Left colon (tissue), 2 donors: Measurements from ENCODE around the gene SRSF4. TPM values are rescaled to one million over a fixed set of nuclear protein-coding genes. Genes with fewer than 3 reads are reported as not detected.
A peak's percentile ranks its signal among the peaks of the same experiment; 100 is the strongest.
"Not testable (repeated sequence)": the region's sequence is repeated elsewhere in the genome, so short reads cannot be mapped to it uniquely, and the experiment has no call there.

Source experiments
- ATAC-seq: fragments of 200-7000 bp; cut with Tn5 transposase; one replicate; pipeline ENCODE4 v1.9.1; 2020; ENCODE audit warnings: mild to moderate bottlenecking, moderate library complexity
- DNase-seq, 2 donors: peaks; one replicate each; pipeline ENCODE4 v3.0.0-alpha.2; 2020
- intact Hi-C, 2 donors: fragments of 100-400 bp; cut with DNase I in 1 of 2; cut with micrococcal nuclease in 1 of 2; formaldehyde crosslinking; loops; one replicate each; pipeline versions ENCODE4 v1.11.2 to v1.14.0; 2022; cut with DNase I, micrococcal nuclease
- total RNA-seq, 2 donors: library from RNA; stranded (reverse); fragmentation: NEBNext Ultra II Directional; extraction: Animal tissue kit (Norgen Biotek cat#: 25700); gene quantifications; one replicate each; pipeline ENCODE4 v1.2.1, GENCODE V29; 2021
- donor health status: DM: no; HTN: no; CAD: no.
- donor health status: DM: yes; HTN: yes; CAD: no.

Gene SRSF4
- total RNA-seq, 2 donors from 2014 or later = 62.7 to 71.3 TPM

GRCh38 chr1:29119121-29119929 lies 62.4 kb downstream of the SRSF4 start:
- intact Hi-C loops = no loop called here
- DNase-seq (no peak), ATAC-seq (no peak)

- ATAC-seq (no peak), DNase-seq (no peak)
- intact Hi-C loops = no loop called here
Observed at GRCh38 chr1:29117381-29117780, 64.3 kb downstream of the SRSF4 start.

GRCh38 chr1:29114654-29115053 lies 67.0 kb downstream of the SRSF4 start:
- intact Hi-C loops = no loop called here

GRCh38 chr1:29113413-29114117 lies 68.1 kb downstream of the SRSF4 start:
- no peak for ATAC-seq
- intact Hi-C loops = no loop called here

More at GRCh38 chr1:29114654-29115053, 67.0 kb downstream of the SRSF4 start:
- ATAC-seq = no peak
- DNase-seq = no peak

GRCh38 chr1:29112705-29113412 lies 68.8 kb downstream of the SRSF4 start:
- DNase-seq = no peak
- ATAC-seq = no peak
- intact Hi-C loops = no loop called here

More at GRCh38 chr1:29113413-29114117, 68.1 kb downstream of the SRSF4 start:
- no peak for DNase-seq

- intact Hi-C loops, DNase-seq, ATAC-seq: not testable (repeated sequence)
Observed at GRCh38 chr1:29108041-29108440, 73.7 kb downstream of the SRSF4 start.

GRCh38 chr1:29105822-29106221 lies 75.9 kb downstream of the SRSF4 start:
- DNase-seq (no peak), ATAC-seq (peak; percentile 46)
- intact Hi-C loops = no loop called here

GRCh38 chr1:29100487-29100886 lies 81.2 kb downstream of the SRSF4 start:
- ATAC-seq = no peak
- DNase-seq = no peak
- intact Hi-C loops = no loop called here

GRCh38 chr1:29099286-29099685 lies 82.4 kb downstream of the SRSF4 start:
- DNase-seq = no peak
- intact Hi-C loops = no loop called here
- no peak for ATAC-seq

Other genes starting within 250 kb of the SRSF4 start
- gene TMEM200B, start 58.0 kb downstream of the SRSF4 start, total RNA-seq = 1 to 10 TPM; 1.3 to 6.3 TPM
- 10 to 100 TPM; 14.3 to 20.6 TPM for gene MECR, start 49.0 kb upstream of the SRSF4 start, total RNA-seq
- gene PTPRU, start 54.6 kb upstream of the SRSF4 start, total RNA-seq = 1 to 10 TPM; 2.0 to 2.4 TPM